Progenitor cell of endocrine pancreas (in vitro differentiated cells): ENCODE measurements around the gene COMTD1. TPM values are rescaled to one million over a fixed set of nuclear protein-coding genes. Genes with fewer than 3 reads are reported as not detected.

Source experiments
- DNase-seq: peaks from one replicate; pipeline ENCODE4 v3.0.0; 2021; ENCODE audit warnings: low spot score; ENCODE audit not compliant: unreplicated experiment
- H3K27ac Mint-ChIP-seq: 2 replicates; pipeline ENCODE4 v1.8.0; 2021; ENCODE audit warnings: mild to moderate bottlenecking, moderate library complexity, mixed read lengths
- H3K27me3 Mint-ChIP-seq: 2 replicates; pipeline ENCODE4 v1.8.0; 2021; ENCODE audit warnings: mixed read lengths
- H3K36me3 Mint-ChIP-seq: 2 replicates; pipeline ENCODE4 v1.8.0; 2022; ENCODE audit warnings: mixed read lengths; ENCODE audit not compliant: insufficient read depth
- H3K4me1 Mint-ChIP-seq: 2 replicates; pipeline ENCODE4 v1.8.0; 2021; ENCODE audit warnings: low read depth, mixed read lengths
- H3K4me3 Mint-ChIP-seq: 2 replicates; pipeline ENCODE4 v1.8.0; 2021; ENCODE audit warnings: low read depth, mild to moderate bottlenecking, moderate library complexity, mixed read lengths
- H3K9me3 Mint-ChIP-seq: 2 replicates; pipeline ENCODE4 v1.8.0; 2021; ENCODE audit warnings: low read depth, mixed read lengths
- total RNA-seq: library from RNA; stranded (reverse); gene quantifications from 2 replicates; pipeline ENCODE4 v1.2.1, GENCODE V29; 2021
- TF ChIP-seq, protein P1 (sequence below): fragments of 200-600 bp; sonication (generic); IDR thresholded peaks from one replicate; pipeline ENCODE4 v1.5.0; 2021; ENCODE audit warnings: antibody characterized with exemption, mild to moderate bottlenecking; ENCODE audit not compliant: unreplicated experiment

Gene COMTD1
- total RNA-seq, 1 donor from 2014 or later: 18.4 TPM

- Mint-ChIP-seq H3K27ac (no peak overlapping the region), H3K4me3 (no peak overlapping the region), H3K9me3 (no peaks in the 10 kb centered on the region), H3K4me1 (peaks cover 3% of the 10 kb centered on the region), H3K27me3 (peaks cover 11% of the 10 kb centered on the region), H3K36me3 (no peaks in the 10 kb centered on the region)
- no peak for DNase-seq
- TF ChIP-seq, protein P1, sequence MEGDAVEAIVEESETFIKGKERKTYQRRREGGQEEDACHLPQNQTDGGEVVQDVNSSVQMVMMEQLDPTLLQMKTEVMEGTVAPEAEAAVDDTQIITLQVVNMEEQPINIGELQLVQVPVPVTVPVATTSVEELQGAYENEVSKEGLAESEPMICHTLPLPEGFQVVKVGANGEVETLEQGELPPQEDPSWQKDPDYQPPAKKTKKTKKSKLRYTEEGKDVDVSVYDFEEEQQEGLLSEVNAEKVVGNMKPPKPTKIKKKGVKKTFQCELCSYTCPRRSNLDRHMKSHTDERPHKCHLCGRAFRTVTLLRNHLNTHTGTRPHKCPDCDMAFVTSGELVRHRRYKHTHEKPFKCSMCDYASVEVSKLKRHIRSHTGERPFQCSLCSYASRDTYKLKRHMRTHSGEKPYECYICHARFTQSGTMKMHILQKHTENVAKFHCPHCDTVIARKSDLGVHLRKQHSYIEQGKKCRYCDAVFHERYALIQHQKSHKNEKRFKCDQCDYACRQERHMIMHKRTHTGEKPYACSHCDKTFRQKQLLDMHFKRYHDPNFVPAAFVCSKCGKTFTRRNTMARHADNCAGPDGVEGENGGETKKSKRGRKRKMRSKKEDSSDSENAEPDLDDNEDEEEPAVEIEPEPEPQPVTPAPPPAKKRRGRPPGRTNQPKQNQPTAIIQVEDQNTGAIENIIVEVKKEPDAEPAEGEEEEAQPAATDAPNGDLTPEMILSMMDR: no peak
Observed at GRCh38 chr10:75238182-75239095, 2.7 kb upstream of the COMTD1 start.

- Mint-ChIP-seq H3K4me1 (peaks cover 3% of the 10 kb centered on the region), H3K27ac (peak overlapping the region; percentile 93), H3K4me3 (peak overlapping the region; percentile 56), H3K9me3 (no peaks in the 10 kb centered on the region), H3K36me3 (peaks cover 10% of the 10 kb centered on the region), H3K27me3 (peaks cover 11% of the 10 kb centered on the region)
- TF ChIP-seq, protein P1: no peak
- DNase-seq: no peak
Observed at GRCh38 chr10:75236178-75236825, 545 bp upstream of the COMTD1 start.

GRCh38 chr10:75234683-75235374, 928 bp downstream of the COMTD1 start:
- Mint-ChIP-seq H3K9me3 (no peaks in the 10 kb centered on the region), H3K36me3 (peaks cover 17% of the 10 kb centered on the region), H3K27ac (no peak overlapping the region), H3K4me3 (peak overlapping the region; percentile 68), H3K4me1 (peaks cover 4% of the 10 kb centered on the region), H3K27me3 (peaks cover 7% of the 10 kb centered on the region)
- DNase-seq: peak; percentile 48
- TF ChIP-seq, protein P1: peak; percentile 22

- Mint-ChIP-seq H3K27ac (peak overlapping the region; percentile 45), H3K27me3 (peaks cover 5% of the 10 kb centered on the region), H3K4me3 (peak overlapping the region; percentile 68), H3K36me3 (peaks cover 18% of the 10 kb centered on the region), H3K4me1 (peaks cover 4% of the 10 kb centered on the region), H3K9me3 (no peaks in the 10 kb centered on the region)
- DNase-seq: peak; percentile 89
- TF ChIP-seq, protein P1: no peak
Observed at GRCh38 chr10:75234017-75234682, 1.6 kb downstream of the COMTD1 start.
